ENCODE data around the gene ACSM2B.
"Not testable (repeated sequence)": the region's sequence is repeated elsewhere in the genome, so short reads cannot be mapped to it uniquely, and the experiment has no call there.

The ACSM2B gene

GRCh38 chr16:20532284-20532792 lies 43.8 kb downstream of the ACSM2B start:
- not testable (repeated sequence) for DNase-seq (ENCODE audit: low spot score)

- not testable (repeated sequence) for DNase-seq (ENCODE audit: low spot score)
Observed at GRCh38 chr16:20531795-20532194, 44.4 kb downstream of the ACSM2B start.

- no peak for DNase-seq (ENCODE audit: low spot score)
Observed at GRCh38 chr16:20520103-20520502, 56.1 kb downstream of the ACSM2B start.

GRCh38 chr16:20519231-20519630 lies 56.9 kb downstream of the ACSM2B start:
- no peak for DNase-seq (ENCODE audit: low spot score)

- no peak for DNase-seq (ENCODE audit: low spot score)
Observed at GRCh38 chr16:20517149-20517548, 59.0 kb downstream of the ACSM2B start.

- DNase-seq (ENCODE audit: low spot score) = no peak
Observed at GRCh38 chr16:20515688-20516090, 60.5 kb downstream of the ACSM2B start.

- no peak for DNase-seq (ENCODE audit: low spot score)
Observed at GRCh38 chr16:20510323-20510722, 65.8 kb downstream of the ACSM2B start.

- DNase-seq (ENCODE audit: low spot score) = no peak
Observed at GRCh38 chr16:20507280-20507679, 68.9 kb downstream of the ACSM2B start.

GRCh38 chr16:20504418-20504817 lies 71.7 kb downstream of the ACSM2B start:
- no peak for DNase-seq (ENCODE audit: low spot score)

GRCh38 chr16:20491448-20491847 lies 84.7 kb downstream of the ACSM2B start:
- DNase-seq (ENCODE audit: low spot score) = not testable (repeated sequence)

GRCh38 chr16:20490994-20491393 lies 85.2 kb downstream of the ACSM2B start:
- DNase-seq (ENCODE audit: low spot score) = not testable (repeated sequence)
